Measurements from ENCODE around the gene TADA1.
A peak's percentile ranks its signal among the peaks of the same experiment; 100 is the strongest.
"Not testable (repeated sequence)": the region's sequence is repeated elsewhere in the genome, so short reads cannot be mapped to it uniquely, and the experiment has no call there.

Gene TADA1

GRCh38 chr1:166888373-166889111 is 12.5 kb upstream of the TADA1 start:
- no peak for DNase-seq

- no peak for DNase-seq
These were observed 8.9 kb upstream of the TADA1 start for GRCh38 chr1:166884971-166885370.

GRCh38 chr1:166884040-166884642 is 8.1 kb upstream of the TADA1 start:
- peak; percentile 20 for DNase-seq

- DNase-seq = no peak
These were observed 6.8 kb upstream of the TADA1 start for GRCh38 chr1:166882893-166883292.

- DNase-seq = not testable (repeated sequence)
These were observed 2.3 kb upstream of the TADA1 start for GRCh38 chr1:166878173-166878917.

- no peak for DNase-seq
These were observed 425 bp upstream of the TADA1 start for GRCh38 chr1:166876540-166876838.

GRCh38 chr1:166875302-166875733 is 746 bp downstream of the TADA1 start:
- no peak for DNase-seq

- no peak for DNase-seq
These were observed 1.6 kb downstream of the TADA1 start for GRCh38 chr1:166874464-166874863.

GRCh38 chr1:166870584-166870983 is 5.5 kb downstream of the TADA1 start:
- no peak for DNase-seq

GRCh38 chr1:166869318-166870099 is 6.6 kb downstream of the TADA1 start:
- no peak for DNase-seq

- no peak for DNase-seq
These were observed 7.4 kb downstream of the TADA1 start for GRCh38 chr1:166868639-166869038.

- no peak for DNase-seq
These were observed 10.1 kb downstream of the TADA1 start for GRCh38 chr1:166865926-166866325.

GRCh38 chr1:166859597-166859996 is 16.5 kb downstream of the TADA1 start:
- no peak for DNase-seq

GRCh38 chr1:166858726-166859419 is 17.2 kb downstream of the TADA1 start:
- DNase-seq = no peak

GRCh38 chr1:166857995-166858394 is 18.1 kb downstream of the TADA1 start:
- no peak for DNase-seq

GRCh38 chr1:166855558-166855957 is 20.5 kb downstream of the TADA1 start:
- no peak for DNase-seq

- DNase-seq = no peak
These were observed 23.1 kb downstream of the TADA1 start for GRCh38 chr1:166852918-166853317.

- no peak for DNase-seq
These were observed 26.9 kb downstream of the TADA1 start for GRCh38 chr1:166849135-166849534.

GRCh38 chr1:166848193-166848592 is 27.9 kb downstream of the TADA1 start:
- DNase-seq = no peak

GRCh38 chr1:166844791-166845190 is 31.3 kb downstream of the TADA1 start:
- no peak for DNase-seq

GRCh38 chr1:166843769-166844596 is 32.1 kb downstream of the TADA1 start:
- no peak for DNase-seq

- no peak for DNase-seq
These were observed 32.7 kb downstream of the TADA1 start for GRCh38 chr1:166843322-166843721.

Measured in NCI-H1092 (cell line).